Trophoblast cell (in vitro differentiated cells and primary cell): ENCODE data around the gene MAPK12.

ENCODE experiments used
- DNase-seq, 2 donors: peaks; one replicate each; pipeline ENCODE4 v3.0.0-alpha.2; 2016
- H2AFZ ChIP-seq: 2 replicates; pipeline ENCODE4 v1.6.1; 2013; ENCODE audit warnings: low read length, moderate library complexity, mild to moderate bottlenecking; ENCODE audit not compliant: insufficient read depth, poor library complexity
- H2AK5ac ChIP-seq: 2 replicates; pipeline ENCODE4 v1.6.1; 2013; ENCODE audit warnings: mild to moderate bottlenecking, low read length
- H2BK120ac ChIP-seq: 2 replicates; pipeline ENCODE4 v1.6.1; 2013; ENCODE audit warnings: low read length, mild to moderate bottlenecking, moderate library complexity; ENCODE audit not compliant: insufficient read depth, poor library complexity
- H2BK12ac ChIP-seq: 2 replicates; pipeline ENCODE4 v1.6.1; 2013; ENCODE audit warnings: mild to moderate bottlenecking, low read length, moderate library complexity
- H2BK5ac ChIP-seq: 2 replicates; pipeline ENCODE4 v1.6.1; 2013; ENCODE audit warnings: low read length, low read depth, moderate library complexity, mild to moderate bottlenecking; ENCODE audit not compliant: poor library complexity
- H3K14ac ChIP-seq: 2 replicates; pipeline ENCODE4 v1.6.1; 2013; ENCODE audit warnings: mild to moderate bottlenecking, low read length
- H3K18ac ChIP-seq: 2 replicates; pipeline ENCODE4 v1.6.1; 2013; ENCODE audit warnings: mild to moderate bottlenecking, low read length
- H3K23ac ChIP-seq: 2 replicates; pipeline ENCODE4 v1.6.1; 2013; ENCODE audit warnings: low read length
- H3K27ac ChIP-seq: 2 replicates; pipeline ENCODE4 v1.5.1; 2013; ENCODE audit warnings: low read depth, mild to moderate bottlenecking, inconsistent platforms, low read length, moderate library complexity
- H3K27me3 ChIP-seq: 2 replicates; pipeline ENCODE4 v1.6.1; 2013; ENCODE audit warnings: inconsistent platforms, mild to moderate bottlenecking, low read length, moderate library complexity; ENCODE audit not compliant: insufficient read depth
- H3K36me3 ChIP-seq, 2 experiments: 1 replicate in 1 of 2; 2 replicates in 1 of 2; pipeline ENCODE4 v1.6.1; 2013; ENCODE audit warnings: low read length in 2 of 2, mild to moderate bottlenecking in 2 of 2, moderate library complexity in 1 of 2; ENCODE audit not compliant: insufficient read depth in 2 of 2, control insufficient read depth in 1 of 2
- H3K4ac ChIP-seq: 2 replicates; pipeline ENCODE4 v1.6.1; 2013; ENCODE audit warnings: low read depth, mild to moderate bottlenecking, low read length, moderate library complexity
- H3K4me1 ChIP-seq, 2 experiments: 1 replicate in 1 of 2; 2 replicates in 1 of 2; pipeline ENCODE4 v1.6.1; 2013; ENCODE audit warnings: low read length in 2 of 2, mild to moderate bottlenecking in 2 of 2, moderate library complexity in 1 of 2; ENCODE audit not compliant: insufficient read depth in 2 of 2, control insufficient read depth in 1 of 2
- H3K4me2 ChIP-seq: 2 replicates; pipeline ENCODE4 v1.6.1; 2013; ENCODE audit warnings: inconsistent platforms, mild to moderate bottlenecking, low read length, moderate library complexity
- H3K4me3 ChIP-seq: 2 replicates; pipeline ENCODE4 v1.5.1; 2013; ENCODE audit warnings: mild to moderate bottlenecking, low read depth, low read length, inconsistent platforms
- H3K79me1 ChIP-seq: one replicate; pipeline ENCODE4 v1.6.1; 2013; ENCODE audit warnings: low read length
- H3K79me2 ChIP-seq: 2 replicates; pipeline ENCODE4 v1.6.1; 2013; ENCODE audit warnings: low read length, mild to moderate bottlenecking; ENCODE audit not compliant: control insufficient read depth, insufficient read depth, poor library complexity
- H3K9ac ChIP-seq: 2 replicates; pipeline ENCODE4 v1.6.1; 2013; ENCODE audit warnings: mild to moderate bottlenecking, low read length
- H3K9me3 ChIP-seq: 2 replicates; pipeline ENCODE4 v1.6.1; 2013; ENCODE audit warnings: low read depth, mild to moderate bottlenecking, control low read depth, inconsistent platforms, low read length; ENCODE audit not compliant: insufficient read depth
- H4K12ac ChIP-seq: 2 replicates; pipeline ENCODE4 v1.6.1; 2013; ENCODE audit warnings: low read depth, mild to moderate bottlenecking, low read length, moderate library complexity
- H4K8ac ChIP-seq: 2 replicates; pipeline ENCODE4 v1.6.1; 2013; ENCODE audit warnings: low read depth, mild to moderate bottlenecking, low read length, moderate library complexity
- H4K91ac ChIP-seq: one replicate; pipeline ENCODE4 v1.6.1; 2013; ENCODE audit warnings: low read depth, mild to moderate bottlenecking, low read length, moderate library complexity
- WGBS: extraction: QIAGEN DNeasy Blood & Tissue Kit; methylation state at CpG from one replicate; pipeline ENCODE4 v1.1.7; 2013; ENCODE audit warnings: missing lambda C conversion rate; ENCODE audit not compliant: insufficient read length, insufficient coverage; ENCODE audit errors: extremely low coverage; 5-methylcytosine and 5-hydroxymethylcytosine counted together

Gene MAPK12

GRCh38 chr22:50210378-50211139, 50.9 kb downstream of the MAPK12 start:
- Histone ChIP-seq H3K27me3 (no peaks in the 10 kb centered on the region), H3K79me2 (no peaks in the 10 kb centered on the region), H3K9me3 (peaks cover 4% of the 10 kb centered on the region), H2AK5ac (no peak overlapping the region), H3K14ac (no peak overlapping the region), H2AFZ (no peak overlapping the region), H3K27ac (no peak overlapping the region), H2BK12ac (no peak overlapping the region), H3K18ac (no peak overlapping the region), H3K79me1 (no peaks in the 10 kb centered on the region), H4K91ac (no peak overlapping the region), H3K36me3 (peaks cover 62% of the 10 kb centered on the region in 2 experiments), H4K12ac (no peak overlapping the region), H3K4me2 (no peak overlapping the region), H2BK120ac (no peak overlapping the region), H3K23ac (no peak overlapping the region), H2BK5ac (no peak overlapping the region), H4K8ac (no peak overlapping the region), H3K9ac (no peak overlapping the region), H3K4me1 (peaks cover 0 to 4% of the 10 kb centered on the region in 2 experiments), H3K4ac (no peak overlapping the region), H3K4me3 (peak overlapping the region; percentile 10)
- DNase-seq = no peak
- no CpG with 5 or more reads among the region's 32 CpGs for WGBS

DNA sequence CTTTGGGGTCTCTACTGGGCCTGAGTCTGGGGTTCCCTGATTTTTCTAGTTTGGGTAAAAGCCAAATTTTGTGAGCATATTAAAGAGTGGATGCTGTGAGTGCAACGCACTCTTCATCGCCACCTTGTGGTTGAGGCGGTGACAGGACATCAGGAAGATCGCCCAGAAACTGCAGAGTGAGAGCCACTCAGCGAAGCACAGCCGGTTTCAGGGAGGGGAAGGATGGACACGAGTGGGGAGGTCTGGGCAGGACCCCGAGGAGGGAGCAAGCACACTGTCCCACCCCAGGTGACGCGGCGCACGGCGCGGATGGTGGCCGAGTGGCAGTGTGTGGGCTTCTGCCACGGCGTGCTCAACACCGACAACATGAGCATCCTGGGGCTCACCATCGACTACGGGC, 51.6 kb downstream of the MAPK12 start:
- Histone ChIP-seq H4K12ac (no peak overlapping the region), H3K4me2 (no peak overlapping the region), H3K4me3 (no peak overlapping the region), H3K4me1 (peaks cover 0 to 4% of the 10 kb centered on the region in 2 experiments), H3K27ac (no peak overlapping the region), H3K9ac (no peak overlapping the region), H3K23ac (no peak overlapping the region), H2BK120ac (no peak overlapping the region), H2BK12ac (no peak overlapping the region), H3K9me3 (peaks cover 4% of the 10 kb centered on the region), H2BK5ac (no peak overlapping the region), H3K18ac (no peak overlapping the region), H2AK5ac (no peak overlapping the region), H3K14ac (no peak overlapping the region), H3K79me1 (no peaks in the 10 kb centered on the region), H3K36me3 (peaks cover 56% of the 10 kb centered on the region in 2 experiments), H3K4ac (no peak overlapping the region), H3K79me2 (no peaks in the 10 kb centered on the region), H4K91ac (no peak overlapping the region), H2AFZ (no peak overlapping the region), H4K8ac (no peak overlapping the region), H3K27me3 (no peaks in the 10 kb centered on the region)
- peak in 1 of 2 donors; percentile 73 for DNase-seq
- no CpG with 5 or more reads among the region's 20 CpGs for WGBS

DNA sequence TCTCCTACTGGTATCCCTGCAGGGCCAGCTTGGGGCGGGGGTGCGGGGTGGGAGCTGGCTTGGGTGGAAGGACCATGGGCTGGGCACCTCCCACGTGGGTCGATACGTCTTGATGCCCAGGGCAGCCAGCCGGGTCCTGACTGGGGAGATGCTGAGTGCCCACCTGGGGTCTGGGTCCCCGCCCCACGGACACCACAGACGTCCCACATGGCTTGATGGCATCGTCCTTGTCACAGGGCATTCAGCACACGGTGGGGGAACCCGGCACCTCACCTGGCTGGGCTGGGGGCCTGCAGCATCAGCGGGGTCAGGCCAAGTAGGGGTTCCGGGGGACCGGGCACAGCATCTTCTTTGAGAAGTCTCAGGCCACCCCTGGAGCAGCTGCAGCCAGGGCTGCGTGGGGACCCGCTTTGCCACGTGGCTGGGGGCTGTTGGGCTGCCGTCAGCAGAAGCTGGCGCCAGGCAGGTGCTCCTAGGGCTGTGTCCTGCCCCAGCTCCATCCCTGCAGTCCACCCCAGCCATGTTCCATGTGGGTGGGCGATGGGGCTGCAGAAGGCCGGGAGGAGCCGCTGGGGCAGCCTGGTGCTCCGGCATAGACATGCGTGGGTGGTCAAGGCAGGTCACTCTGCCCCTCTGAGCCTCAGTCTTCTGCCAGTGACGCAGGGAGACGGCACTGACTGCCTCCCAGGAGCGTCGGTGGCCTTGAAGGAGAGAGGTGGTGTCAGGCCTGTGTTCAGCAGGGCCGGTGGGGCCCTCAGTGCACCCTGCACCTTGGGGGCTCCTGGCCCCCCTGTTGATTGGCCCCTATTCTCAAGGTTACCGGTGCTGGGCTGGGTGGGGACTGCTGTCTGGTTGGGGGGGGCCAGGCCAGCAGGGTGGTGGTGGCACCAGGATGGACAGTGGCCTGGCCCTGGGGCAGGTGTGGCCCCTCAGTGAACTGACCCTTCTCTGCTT, 52.3 kb downstream of the MAPK12 start:
- peaks cover 4% of the 10 kb centered on the region for H3K9me3 ChIP-seq
- H2BK120ac ChIP-seq = no peak overlapping the region
- peaks cover 0 to 4% of the 10 kb centered on the region in 2 experiments for H3K4me1 ChIP-seq
- H3K79me2 ChIP-seq = no peaks in the 10 kb centered on the region
- no peak overlapping the region for H4K12ac ChIP-seq
- no peak overlapping the region for H3K18ac ChIP-seq
- no peak overlapping the region for H4K91ac ChIP-seq
- no peak overlapping the region for H4K8ac ChIP-seq
- H2AK5ac ChIP-seq = no peak overlapping the region
- no peak overlapping the region for H3K9ac ChIP-seq
- H3K23ac ChIP-seq = no peak overlapping the region
- H3K36me3 ChIP-seq = peaks cover 52 to 53% of the 10 kb centered on the region in 2 experiments
- no CpG with 5 or more reads among the region's 31 CpGs for WGBS
- no peak overlapping the region for H2AFZ ChIP-seq
- no peak for DNase-seq
- no peak overlapping the region for H3K4me2 ChIP-seq
- no peak overlapping the region for H3K14ac ChIP-seq
- no peaks in the 10 kb centered on the region for H3K27me3 ChIP-seq
- no peaks in the 10 kb centered on the region for H3K79me1 ChIP-seq
- H2BK12ac ChIP-seq = no peak overlapping the region
- H3K27ac ChIP-seq = no peak overlapping the region
- H3K4me3 ChIP-seq = no peak overlapping the region
- H2BK5ac ChIP-seq = no peak overlapping the region
- H3K4ac ChIP-seq = no peak overlapping the region

GRCh38 chr22:50208430-50208938, 53.0 kb downstream of the MAPK12 start:
- H3K9me3 ChIP-seq = peaks cover 4% of the 10 kb centered on the region
- DNase-seq = no peak
- H3K36me3 ChIP-seq = peaks cover 49 to 50% of the 10 kb centered on the region in 2 experiments
- H3K23ac ChIP-seq = no peak overlapping the region
- H2AFZ ChIP-seq = no peak overlapping the region
- no peak overlapping the region for H2BK12ac ChIP-seq
- H3K14ac ChIP-seq = no peak overlapping the region
- no peak overlapping the region for H4K91ac ChIP-seq
- H3K79me2 ChIP-seq = no peaks in the 10 kb centered on the region
- no peak overlapping the region for H4K8ac ChIP-seq
- no peak overlapping the region for H2AK5ac ChIP-seq
- H3K27me3 ChIP-seq = no peaks in the 10 kb centered on the region
- H3K4me3 ChIP-seq = no peak overlapping the region
- no peak overlapping the region for H4K12ac ChIP-seq
- WGBS = no CpG with 5 or more reads among the region's 22 CpGs
- H3K18ac ChIP-seq = no peak overlapping the region
- H3K27ac ChIP-seq = no peak overlapping the region
- no peak overlapping the region for H3K4me2 ChIP-seq
- H3K4ac ChIP-seq = no peak overlapping the region
- no peak overlapping the region for H3K9ac ChIP-seq
- H2BK120ac ChIP-seq = no peak overlapping the region
- H3K4me1 ChIP-seq = peaks cover 0 to 4% of the 10 kb centered on the region in 2 experiments
- no peak overlapping the region for H2BK5ac ChIP-seq
- H3K79me1 ChIP-seq = no peaks in the 10 kb centered on the region
